HG03097 (cell line): ENCODE results near the gene SLC1A4.
"Not testable (repeated sequence)": the region's sequence is repeated elsewhere in the genome, so short reads cannot be mapped to it uniquely, and the experiment has no call there.

Experiments used
- ATAC-seq: cut with Tn5 transposase; IDR thresholded peaks from one replicate; pipeline ENCODE4 v1.9.1; 2021; ENCODE audit not compliant: unreplicated experiment, low FRiP score

The SLC1A4 gene

GRCh38 chr2:65024149-65024829 lies 35.1 kb downstream of the SLC1A4 start:
- ATAC-seq = no peak

- ATAC-seq = no peak
Measured at GRCh38 chr2:65025453-65026123, 36.4 kb downstream of the SLC1A4 start.

- no peak for ATAC-seq
Measured at GRCh38 chr2:65026154-65026553, 37.0 kb downstream of the SLC1A4 start.

GRCh38 chr2:65026704-65027464 lies 37.7 kb downstream of the SLC1A4 start:
- no peak for ATAC-seq

GRCh38 chr2:65027616-65028244 lies 38.5 kb downstream of the SLC1A4 start:
- ATAC-seq = no peak

GRCh38 chr2:65030476-65031332 lies 41.5 kb downstream of the SLC1A4 start:
- no peak for ATAC-seq

GRCh38 chr2:65031341-65032018 lies 42.3 kb downstream of the SLC1A4 start:
- ATAC-seq = no peak

- no peak for ATAC-seq
Measured at GRCh38 chr2:65032019-65032975, 43.1 kb downstream of the SLC1A4 start.

- ATAC-seq = no peak
Measured at GRCh38 chr2:65033178-65033577, 44.0 kb downstream of the SLC1A4 start.

- not testable (repeated sequence) for ATAC-seq
Measured at GRCh38 chr2:65033667-65034066, 44.5 kb downstream of the SLC1A4 start.

GRCh38 chr2:65035351-65035943 lies 46.2 kb downstream of the SLC1A4 start:
- ATAC-seq = no peak

GRCh38 chr2:65037178-65037577 lies 48.0 kb downstream of the SLC1A4 start:
- ATAC-seq = no peak

- ATAC-seq = no peak
Measured at GRCh38 chr2:65039640-65040039, 50.4 kb downstream of the SLC1A4 start.

GRCh38 chr2:65040400-65041261 lies 51.4 kb downstream of the SLC1A4 start:
- ATAC-seq = peak; percentile 62

- no peak for ATAC-seq
Measured at GRCh38 chr2:65043001-65043400, 53.8 kb downstream of the SLC1A4 start.

GRCh38 chr2:65044097-65044735 lies 55.0 kb downstream of the SLC1A4 start:
- no peak for ATAC-seq

GRCh38 chr2:65045651-65046050 lies 56.5 kb downstream of the SLC1A4 start:
- no peak for ATAC-seq
